OCI-LY1 (cell line): Measurements from ENCODE around the gene SLC16A1.

ENCODE experiments used
- CTCF ChIP-seq: fragments of 200-600 bp; sonication (generic), shearing (Covaris generic); IDR thresholded peaks from 2 replicates; pipeline ENCODE4 v1.5.1; 2017; ENCODE audit warnings: mild to moderate bottlenecking, antibody characterized with exemption, low read length, moderate library complexity, mixed read lengths
- EZH2 ChIP-seq: fragments of 200-600 bp; sonication (generic), shearing (Covaris generic); IDR thresholded peaks from 2 replicates; pipeline ENCODE4 v1.8.0; 2017; ENCODE audit warnings: borderline replicate concordance, mixed run types, mild to moderate bottlenecking, antibody characterized with exemption, low read length, moderate library complexity, mixed read lengths

DNA sequence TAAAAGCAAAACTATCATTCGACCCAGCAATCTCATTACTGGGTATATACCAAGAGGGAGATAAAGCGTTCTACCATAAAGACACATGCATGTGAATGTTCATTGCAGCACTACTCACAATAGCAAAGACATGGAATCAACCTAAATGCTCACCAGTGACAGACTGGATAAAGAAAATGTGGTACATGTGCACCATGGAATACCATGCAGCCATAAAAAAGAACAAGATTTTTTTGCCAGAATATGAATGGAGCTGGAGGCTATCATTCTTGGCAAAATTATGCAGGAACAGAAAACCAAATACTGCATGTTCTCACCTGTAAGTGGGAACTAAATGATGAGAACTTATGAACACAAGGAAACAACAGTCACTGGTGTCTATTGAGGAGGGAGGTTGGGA, 79.7 kb downstream of the SLC16A1 start:
- TF ChIP-seq CTCF: no peak
- no peak for TF ChIP-seq EZH2
